IMR-90 (cell line): ENCODE results near the gene COL27A1. TPM values are rescaled to one million over a fixed set of nuclear protein-coding genes. Genes with fewer than 3 reads are reported as not detected.

Experiments used
- ATAC-seq: fragments of 200-7000 bp; cut with Tn5 transposase; 2 replicates; pipeline ENCODE4 v1.9.1; 2020; ENCODE audit warnings: low read depth, mild to moderate bottlenecking, moderate library complexity
- BruUV-seq: library from RNA; stranded (reverse); fragments of 400-500 nt; replicated peaks from 2 replicates; lab custom pipeline; 2021; lab: Mats Ljungman, UMichigan
- CTCF ChIA-PET: fragments of 300-600 bp; formaldehyde crosslinking; extraction: SDS; loops from one replicate; lab custom pipeline; 2021; ENCODE audit warnings: antibody characterized with exemption; lab: Yijun Ruan, JAX
- POLR2A ChIA-PET: fragments of 300-600 bp; sonication (Branson Sonifier 250); formaldehyde crosslinking; loops from one replicate; lab custom pipeline; 2022; ENCODE audit warnings: antibody characterized with exemption; ENCODE audit not compliant: unreplicated experiment; lab: Charles Lee
- DNase-seq: peaks from one replicate; pipeline ENCODE4 v3.0.0; 2013
- H2AFZ ChIP-seq: replicated peaks from 2 replicates; pipeline ENCODE3; 2013; ENCODE audit warnings: low read length, mild to moderate bottlenecking; ENCODE audit not compliant: poor library complexity
- H2AK5ac ChIP-seq: 2 replicates; pipeline ENCODE4 v1.6.1; 2013; ENCODE audit warnings: low read depth, low read length, inconsistent platforms
- H2AK9ac ChIP-seq: replicated peaks from 2 replicates; pipeline ENCODE3; 2013; ENCODE audit warnings: mild to moderate bottlenecking, low read depth, low read length, moderate library complexity; ENCODE audit not compliant: poor library complexity
- H2BK120ac ChIP-seq: 2 replicates; pipeline ENCODE4 v1.6.1; 2013; ENCODE audit warnings: low read depth, low read length, inconsistent platforms
- H2BK15ac ChIP-seq: 3 replicates; pipeline ENCODE4 v1.6.1; 2013; ENCODE audit warnings: low read depth, low read length, inconsistent platforms
- H2BK20ac ChIP-seq: 2 replicates; pipeline ENCODE4 v1.6.1; 2013; ENCODE audit warnings: low read depth, mild to moderate bottlenecking, inconsistent platforms, low read length, moderate library complexity
- H2BK5ac ChIP-seq: 2 replicates; pipeline ENCODE4 v1.6.1; 2013; ENCODE audit warnings: mild to moderate bottlenecking, low read depth, low read length, inconsistent platforms; ENCODE audit not compliant: poor library complexity, severe bottlenecking
- H3K14ac ChIP-seq: replicated peaks from 2 replicates; pipeline ENCODE4 v1.6.1; 2013; ENCODE audit warnings: low read depth, low read length, inconsistent platforms
- H3K18ac ChIP-seq: 2 replicates; pipeline ENCODE4 v1.6.1; 2013; ENCODE audit warnings: low read depth, low read length, control low read depth
- H3K23ac ChIP-seq: 2 replicates; pipeline ENCODE4 v1.6.1; 2013; ENCODE audit warnings: low read depth, low read length, inconsistent platforms
- H3K27ac ChIP-seq: 2 replicates; pipeline ENCODE4 v1.5.1; 2013; ENCODE audit warnings: mild to moderate bottlenecking, control low read depth, low read length; ENCODE audit not compliant: insufficient read depth
- H3K27me3 ChIP-seq: 2 replicates; pipeline ENCODE4 v1.6.1; 2013; ENCODE audit warnings: low read length; ENCODE audit not compliant: control insufficient read depth, insufficient read depth
- H3K36me3 ChIP-seq: 2 replicates; pipeline ENCODE4 v1.6.1; 2013; ENCODE audit warnings: low read length, mixed read lengths; ENCODE audit not compliant: control insufficient read depth, insufficient read depth
- H3K4ac ChIP-seq: 2 replicates; pipeline ENCODE4 v1.6.1; 2013; ENCODE audit warnings: low read depth, low read length, inconsistent platforms
- H3K4me1 ChIP-seq: 2 replicates; pipeline ENCODE4 v1.6.1; 2013; ENCODE audit warnings: low read length, mixed read lengths; ENCODE audit not compliant: control insufficient read depth, insufficient read depth
- H3K4me2 ChIP-seq: 2 replicates; pipeline ENCODE4 v1.6.1; 2013; ENCODE audit warnings: low read depth, mild to moderate bottlenecking, control low read depth, low read length, moderate library complexity
- H3K4me3 ChIP-seq: 2 replicates; pipeline ENCODE4 v1.5.1; 2013; ENCODE audit warnings: low read depth, mild to moderate bottlenecking, control low read depth, low read length, moderate library complexity; ENCODE audit not compliant: insufficient read depth
- H3K56ac ChIP-seq: 2 replicates; pipeline ENCODE4 v1.6.1; 2013; ENCODE audit warnings: low read length, inconsistent platforms; ENCODE audit not compliant: insufficient read depth; ENCODE audit errors: extremely low read depth
- H3K79me1 ChIP-seq, 2 experiments: 2 replicates each; pipeline ENCODE4 v1.6.1; 2013; ENCODE audit warnings: low read length in 2 of 2, inconsistent platforms in 1 of 2, low read depth in 1 of 2
- H3K9ac ChIP-seq: 2 replicates; pipeline ENCODE4 v1.6.1; 2013; ENCODE audit warnings: low read depth, low read length, control low read depth
- H3K9me1 ChIP-seq: 2 replicates; pipeline ENCODE4 v1.6.1; 2013; ENCODE audit warnings: low read length, inconsistent platforms; ENCODE audit not compliant: insufficient read depth
- H3K9me3 ChIP-seq: 2 replicates; pipeline ENCODE4 v1.6.1; 2013; ENCODE audit warnings: low read length; ENCODE audit not compliant: control insufficient read depth, insufficient read depth
- H4K20me1 ChIP-seq: 2 replicates; pipeline ENCODE4 v1.6.1; 2013; ENCODE audit warnings: low read length, inconsistent platforms; ENCODE audit not compliant: insufficient read depth
- H4K5ac ChIP-seq: 2 replicates; pipeline ENCODE4 v1.6.1; 2013; ENCODE audit warnings: mild to moderate bottlenecking, low read depth, low read length, control low read depth
- H4K8ac ChIP-seq, 2 experiments: 2 replicates each; pipeline ENCODE4 v1.6.1; 2013; ENCODE audit warnings: low read depth in 2 of 2, low read length in 2 of 2, control low read depth in 1 of 2, inconsistent platforms in 1 of 2
- H4K91ac ChIP-seq: 2 replicates; pipeline ENCODE4 v1.6.1; 2013; ENCODE audit warnings: low read depth, low read length, inconsistent platforms; ENCODE audit not compliant: insufficient read depth
- CEBPB ChIP-seq: IDR thresholded peaks from 2 replicates; pipeline ENCODE4 v1.6.1; 2012; ENCODE audit warnings: low read depth, low read length, improper control_type of control experiment
- CHD1 ChIP-seq: IDR thresholded peaks from 2 replicates; pipeline ENCODE4 v1.6.1; 2012; ENCODE audit warnings: low read depth, low read length, improper control_type of control experiment
- FOS ChIP-seq: fragments of 150-350 bp; IDR thresholded peaks from 2 replicates; pipeline ENCODE4 v1.6.1; 2016; ENCODE audit warnings: low read depth, low read length
- MAFK ChIP-seq: IDR thresholded peaks from 2 replicates; pipeline ENCODE4 v1.6.1; 2012; ENCODE audit warnings: low read depth, low read length, improper control_type of control experiment
- MXI1 ChIP-seq: IDR thresholded peaks from 2 replicates; pipeline ENCODE4 v1.6.1; 2012; ENCODE audit warnings: low read depth, mild to moderate bottlenecking, low read length, moderate library complexity, borderline replicate concordance
- NFE2L2 ChIP-seq: fragments of 150-350 bp; IDR thresholded peaks from 2 replicates; pipeline ENCODE4 v1.6.1; 2016; ENCODE audit warnings: low read depth, mild to moderate bottlenecking, low read length
- SMC3 ChIP-seq: fragments of 150-350 bp; IDR thresholded peaks from 2 replicates; pipeline ENCODE4 v1.6.1; 2016; ENCODE audit warnings: low read depth, mild to moderate bottlenecking, antibody characterized with exemption, low read length, moderate library complexity
- WGBS, 2 experiments: methylation state at CpG; one replicate each; pipeline versions ENCODE4 v1.1.5 to v1.1.7; 2013; ENCODE audit warnings: missing lambda C conversion rate in 2 of 2; ENCODE audit not compliant: insufficient read length in 1 of 2; ENCODE audit errors: extremely low coverage in 2 of 2; 5-methylcytosine and 5-hydroxymethylcytosine counted together
- dilution Hi-C: fragments of 300-500 bp; cut with HindIII; formaldehyde crosslinking; loops from one replicate; pipeline ENCODE4 v1.14.3; 2018; ENCODE audit warnings: low sequenced_read_pairs; ENCODE audit not compliant: unreplicated experiment
- in situ Hi-C: fragments of 300-500 bp; cut with MboI; formaldehyde crosslinking; loops from 3 replicates; pipeline ENCODE4 v1.14.3; 2019; ENCODE audit warnings: low sequenced_read_pairs, inconsistent platforms, mixed read lengths
- intact Hi-C: fragments of 100-400 bp; cut with micrococcal nuclease; formaldehyde crosslinking; loops from 2 replicates; pipeline ENCODE4 v1.10.0; 2022
- polyA plus RNA-seq, 3 experiments: library from polyadenylated mRNA; depleted of rRNA; stranded (reverse); fragments of >200 nt; gene quantifications; 2 replicates each; pipeline ENCODE4 v1.2.3, GENCODE V29; 2012; ENCODE audit warnings: low replicate concordance in 1 of 3
- total RNA-seq: library from RNA; depleted of rRNA; stranded (reverse); fragments of >200 nt; gene quantifications from 2 replicates; pipeline ENCODE4 v1.2.3, GENCODE V29; 2012
- TF ChIP-seq, protein P1 (sequence below): fragments of 150-350 bp; IDR thresholded peaks from 2 replicates; pipeline ENCODE4 v1.6.1; 2016; ENCODE audit warnings: low read depth, mild to moderate bottlenecking, low read length, moderate library complexity, borderline replicate concordance
- TF ChIP-seq, protein P2 (sequence below): fragments of 150-350 bp; IDR thresholded peaks from 2 replicates; pipeline ENCODE4 v1.6.1; 2017; ENCODE audit warnings: mild to moderate bottlenecking, antibody characterized with exemption, low read length, low read depth
- TF ChIP-seq, protein P3 (sequence below): conservative IDR thresholded peaks from 2 replicates; pipeline ENCODE4 v1.5.1; 2012; ENCODE audit warnings: mild to moderate bottlenecking, low read depth, low read length, improper control_type of control experiment

COL27A1 gene
- total and polyA plus RNA-seq, 2 of the 4 experiments (the other 2 are of a cell fraction): 3.2 to 18.3 TPM

DNA sequence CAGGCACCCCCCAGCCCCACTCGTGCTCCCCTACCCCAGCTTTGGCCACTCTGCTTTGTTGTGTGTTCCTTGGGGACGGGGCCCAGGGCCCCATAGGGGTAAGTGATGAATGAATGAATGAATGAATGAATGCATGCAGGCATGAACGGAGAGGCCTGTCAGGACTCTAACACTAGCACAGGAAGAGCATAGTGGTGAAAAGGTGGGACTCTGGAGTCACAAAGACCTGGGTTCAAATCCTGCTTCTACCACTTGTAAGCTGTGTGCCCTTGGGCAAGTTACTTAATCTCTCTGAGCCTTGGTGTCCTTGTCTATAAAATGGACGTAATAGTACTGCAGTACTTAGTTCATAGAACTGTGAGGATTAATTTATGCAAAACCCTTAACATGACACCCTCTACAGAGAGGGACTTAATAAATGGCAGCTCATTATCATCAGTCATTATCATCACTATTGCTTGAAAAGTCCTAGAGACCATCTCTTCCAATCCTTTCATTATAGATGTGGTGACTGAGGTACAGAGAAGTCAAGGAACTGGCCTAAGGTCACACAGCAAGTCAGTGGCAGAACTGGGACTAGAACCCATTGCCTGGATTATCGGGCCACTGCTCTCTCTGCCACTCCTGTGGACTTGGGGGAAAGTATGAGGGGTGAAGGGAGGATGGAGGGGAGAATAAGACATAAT is 187.6 kb downstream of the COL27A1 start:
- H3K79me1 ChIP-seq: no peaks in the 10 kb centered on the region
- no peak overlapping the region for H2BK120ac ChIP-seq
- H3K18ac ChIP-seq: no peak overlapping the region
- ChIA-PET POLR2A (no interaction called here), CTCF (no interaction called here)
- no TSS peak for BruUV-seq
- no peaks in the 10 kb centered on the region for H3K4me1 ChIP-seq
- no peaks in the 10 kb centered on the region for H4K20me1 ChIP-seq
- H2BK15ac ChIP-seq: no peak overlapping the region
- WGBS, 2 experiments: 80% methylated on average over 1 of the region's 5 CpGs; no CpG with 5 or more reads in 1 of the 2 experiments
- H4K8ac ChIP-seq: no peak overlapping the region
- H3K4ac ChIP-seq: no peak overlapping the region
- no peaks in the 10 kb centered on the region for H3K27me3 ChIP-seq
- H2AK9ac ChIP-seq: no peak overlapping the region
- no peaks in the 10 kb centered on the region for H3K9me3 ChIP-seq
- H3K14ac ChIP-seq: no peak overlapping the region
- dilution Hi-C loops (no loop called here), in situ Hi-C loops (no loop called here), intact Hi-C loops (no loop called here)
- no peak overlapping the region for H3K9ac ChIP-seq
- H2BK20ac ChIP-seq: no peak overlapping the region
- no peak overlapping the region for H3K56ac ChIP-seq
- H3K9me1 ChIP-seq: no peaks in the 10 kb centered on the region
- no peak overlapping the region for H2AFZ ChIP-seq
- no peak overlapping the region for H3K4me2 ChIP-seq
- TF ChIP-seq NFE2L2 (no peak), MXI1 (no peak), MAFK (no peak), FOS (no peak), CHD1 (no peak), CEBPB (no peak), SMC3 (no peak)
- TF ChIP-seq, protein P1, sequence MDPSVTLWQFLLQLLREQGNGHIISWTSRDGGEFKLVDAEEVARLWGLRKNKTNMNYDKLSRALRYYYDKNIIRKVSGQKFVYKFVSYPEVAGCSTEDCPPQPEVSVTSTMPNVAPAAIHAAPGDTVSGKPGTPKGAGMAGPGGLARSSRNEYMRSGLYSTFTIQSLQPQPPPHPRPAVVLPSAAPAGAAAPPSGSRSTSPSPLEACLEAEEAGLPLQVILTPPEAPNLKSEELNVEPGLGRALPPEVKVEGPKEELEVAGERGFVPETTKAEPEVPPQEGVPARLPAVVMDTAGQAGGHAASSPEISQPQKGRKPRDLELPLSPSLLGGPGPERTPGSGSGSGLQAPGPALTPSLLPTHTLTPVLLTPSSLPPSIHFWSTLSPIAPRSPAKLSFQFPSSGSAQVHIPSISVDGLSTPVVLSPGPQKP: no peak
- TF ChIP-seq, protein P2, sequence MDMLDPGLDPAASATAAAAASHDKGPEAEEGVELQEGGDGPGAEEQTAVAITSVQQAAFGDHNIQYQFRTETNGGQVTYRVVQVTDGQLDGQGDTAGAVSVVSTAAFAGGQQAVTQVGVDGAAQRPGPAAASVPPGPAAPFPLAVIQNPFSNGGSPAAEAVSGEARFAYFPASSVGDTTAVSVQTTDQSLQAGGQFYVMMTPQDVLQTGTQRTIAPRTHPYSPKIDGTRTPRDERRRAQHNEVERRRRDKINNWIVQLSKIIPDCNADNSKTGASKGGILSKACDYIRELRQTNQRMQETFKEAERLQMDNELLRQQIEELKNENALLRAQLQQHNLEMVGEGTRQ: no peak
- TF ChIP-seq, protein P3, sequence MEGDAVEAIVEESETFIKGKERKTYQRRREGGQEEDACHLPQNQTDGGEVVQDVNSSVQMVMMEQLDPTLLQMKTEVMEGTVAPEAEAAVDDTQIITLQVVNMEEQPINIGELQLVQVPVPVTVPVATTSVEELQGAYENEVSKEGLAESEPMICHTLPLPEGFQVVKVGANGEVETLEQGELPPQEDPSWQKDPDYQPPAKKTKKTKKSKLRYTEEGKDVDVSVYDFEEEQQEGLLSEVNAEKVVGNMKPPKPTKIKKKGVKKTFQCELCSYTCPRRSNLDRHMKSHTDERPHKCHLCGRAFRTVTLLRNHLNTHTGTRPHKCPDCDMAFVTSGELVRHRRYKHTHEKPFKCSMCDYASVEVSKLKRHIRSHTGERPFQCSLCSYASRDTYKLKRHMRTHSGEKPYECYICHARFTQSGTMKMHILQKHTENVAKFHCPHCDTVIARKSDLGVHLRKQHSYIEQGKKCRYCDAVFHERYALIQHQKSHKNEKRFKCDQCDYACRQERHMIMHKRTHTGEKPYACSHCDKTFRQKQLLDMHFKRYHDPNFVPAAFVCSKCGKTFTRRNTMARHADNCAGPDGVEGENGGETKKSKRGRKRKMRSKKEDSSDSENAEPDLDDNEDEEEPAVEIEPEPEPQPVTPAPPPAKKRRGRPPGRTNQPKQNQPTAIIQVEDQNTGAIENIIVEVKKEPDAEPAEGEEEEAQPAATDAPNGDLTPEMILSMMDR: no peak
- H3K23ac ChIP-seq: no peak overlapping the region
- no peak overlapping the region for H4K5ac ChIP-seq
- H4K91ac ChIP-seq: no peak overlapping the region
- H3K4me3 ChIP-seq: no peak overlapping the region
- H3K27ac ChIP-seq: no peak overlapping the region
- H3K36me3 ChIP-seq: peaks cover 71% of the 10 kb centered on the region
- H2AK5ac ChIP-seq: no peak overlapping the region
- ATAC-seq (no peak), DNase-seq (no peak)
- no peak overlapping the region for H2BK5ac ChIP-seq
